ENCODE measurements around the gene CPSF2.

DNA sequence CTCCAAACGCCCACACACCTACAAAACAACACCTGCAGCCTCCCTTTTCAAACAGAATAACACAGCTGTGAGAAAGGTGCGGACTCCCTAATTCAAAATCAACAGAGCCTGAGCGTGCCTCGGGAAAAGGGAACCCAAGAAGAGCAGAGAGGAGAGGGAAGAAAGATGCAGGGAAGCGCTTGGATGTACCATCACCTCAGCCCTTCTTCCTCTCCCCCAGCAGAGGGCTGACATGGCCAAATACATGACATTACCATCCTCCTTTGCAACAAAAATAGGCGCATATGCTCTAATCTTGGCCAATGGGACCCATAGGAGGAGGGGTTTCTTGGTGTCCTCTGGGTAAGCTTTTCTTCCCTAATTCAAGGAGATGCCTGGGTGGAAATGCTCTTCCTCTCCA lies 78.0 kb downstream of the CPSF2 start:
- no peak for TF ChIP-seq POLR2A (IDR thresholded peaks at IDR 0.05)
- TF ChIP-seq, protein P1, sequence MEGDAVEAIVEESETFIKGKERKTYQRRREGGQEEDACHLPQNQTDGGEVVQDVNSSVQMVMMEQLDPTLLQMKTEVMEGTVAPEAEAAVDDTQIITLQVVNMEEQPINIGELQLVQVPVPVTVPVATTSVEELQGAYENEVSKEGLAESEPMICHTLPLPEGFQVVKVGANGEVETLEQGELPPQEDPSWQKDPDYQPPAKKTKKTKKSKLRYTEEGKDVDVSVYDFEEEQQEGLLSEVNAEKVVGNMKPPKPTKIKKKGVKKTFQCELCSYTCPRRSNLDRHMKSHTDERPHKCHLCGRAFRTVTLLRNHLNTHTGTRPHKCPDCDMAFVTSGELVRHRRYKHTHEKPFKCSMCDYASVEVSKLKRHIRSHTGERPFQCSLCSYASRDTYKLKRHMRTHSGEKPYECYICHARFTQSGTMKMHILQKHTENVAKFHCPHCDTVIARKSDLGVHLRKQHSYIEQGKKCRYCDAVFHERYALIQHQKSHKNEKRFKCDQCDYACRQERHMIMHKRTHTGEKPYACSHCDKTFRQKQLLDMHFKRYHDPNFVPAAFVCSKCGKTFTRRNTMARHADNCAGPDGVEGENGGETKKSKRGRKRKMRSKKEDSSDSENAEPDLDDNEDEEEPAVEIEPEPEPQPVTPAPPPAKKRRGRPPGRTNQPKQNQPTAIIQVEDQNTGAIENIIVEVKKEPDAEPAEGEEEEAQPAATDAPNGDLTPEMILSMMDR (IDR thresholded peaks at IDR 0.05), result no peak

Measured in stomach (tissue), 4 donors.